Lung microvascular endothelial cell (primary cell): ENCODE results near the gene EXOC3. TPM values are rescaled to one million over a fixed set of nuclear protein-coding genes. Genes with fewer than 3 reads are reported as not detected.
"Not testable (repeated sequence)": the region's sequence is repeated elsewhere in the genome, so short reads cannot be mapped to it uniquely, and the experiment has no call there.

Experiments
- DNase-seq, 2 donors: peaks; one replicate each; pipeline versions ENCODE4 v3.0.0 to v3.0.0-alpha.2; 2010; ENCODE audit warnings: low read depth in 2 of 2
- total RNA-seq: library from RNA; depleted of rRNA; stranded (reverse); fragments of >200 nt; gene quantifications from 2 replicates; pipeline ENCODE4 v1.2.1, GENCODE V29; 2014

Gene EXOC3
- total RNA-seq, 1 donor from 2014 or later: 25.0 TPM

DNA sequence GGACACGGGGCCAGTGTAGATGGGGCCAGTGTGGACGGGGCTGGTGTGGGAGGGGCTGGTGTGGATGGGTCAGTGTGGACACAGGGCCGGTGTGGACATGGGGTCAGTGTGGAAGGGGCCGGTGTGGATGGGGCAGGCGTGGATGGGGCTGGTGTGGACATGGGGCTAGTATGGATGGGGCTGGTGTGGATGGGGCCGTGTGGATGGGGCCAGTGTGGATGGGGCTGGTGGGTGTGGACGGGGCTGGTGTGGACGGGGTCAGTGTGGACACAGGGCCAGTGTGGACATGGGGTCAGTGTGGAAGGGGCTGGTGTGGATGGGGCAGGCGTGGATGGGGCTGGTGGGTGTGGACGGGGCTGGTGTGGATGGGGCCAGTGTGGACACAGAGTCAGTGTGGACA lies 57.5 kb downstream of the EXOC3 start:
- DNase-seq: no peak

- DNase-seq: peak in 1 of 2 donors; percentile 37
Observed at GRCh38 chr5:501105-501830, 58.3 kb downstream of the EXOC3 start.

GRCh38 chr5:501831-502184 lies 58.8 kb downstream of the EXOC3 start:
- peak; percentile 14 to 73 for DNase-seq

GRCh38 chr5:502325-503079 lies 59.5 kb downstream of the EXOC3 start:
- peak in 1 of 2 donors; percentile 29 for DNase-seq

- DNase-seq: no peak
Observed at GRCh38 chr5:504326-505154, 61.6 kb downstream of the EXOC3 start.

- DNase-seq: no peak
Observed at GRCh38 chr5:505951-506525, 63.1 kb downstream of the EXOC3 start.

- not testable (repeated sequence) for DNase-seq
Observed at GRCh38 chr5:507986-508575, 65.1 kb downstream of the EXOC3 start.

- DNase-seq: no peak
Observed at GRCh38 chr5:509611-510185, 66.7 kb downstream of the EXOC3 start.

DNA sequence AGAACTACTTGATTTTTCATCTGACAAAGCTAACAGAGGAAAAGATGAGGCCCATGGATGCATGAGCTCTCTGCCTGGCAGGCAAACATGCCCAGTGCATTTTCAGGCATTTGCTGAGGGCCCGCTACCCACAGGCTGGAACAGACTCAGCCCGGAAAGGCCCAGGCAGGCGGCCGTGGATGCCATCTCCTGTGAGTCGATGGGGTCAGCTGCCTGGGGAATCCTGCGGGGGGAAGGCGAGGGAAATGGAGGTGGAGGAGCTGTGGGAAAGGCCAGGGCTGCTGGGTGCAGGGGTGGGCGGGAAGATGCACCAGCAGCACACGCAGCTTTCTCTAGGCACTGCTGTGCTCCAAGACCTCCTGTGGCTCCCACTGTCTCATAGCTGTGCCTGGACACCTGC lies 67.5 kb downstream of the EXOC3 start:
- DNase-seq: no peak

- no peak for DNase-seq
Observed at GRCh38 chr5:511476-511875, 68.5 kb downstream of the EXOC3 start.

DNA sequence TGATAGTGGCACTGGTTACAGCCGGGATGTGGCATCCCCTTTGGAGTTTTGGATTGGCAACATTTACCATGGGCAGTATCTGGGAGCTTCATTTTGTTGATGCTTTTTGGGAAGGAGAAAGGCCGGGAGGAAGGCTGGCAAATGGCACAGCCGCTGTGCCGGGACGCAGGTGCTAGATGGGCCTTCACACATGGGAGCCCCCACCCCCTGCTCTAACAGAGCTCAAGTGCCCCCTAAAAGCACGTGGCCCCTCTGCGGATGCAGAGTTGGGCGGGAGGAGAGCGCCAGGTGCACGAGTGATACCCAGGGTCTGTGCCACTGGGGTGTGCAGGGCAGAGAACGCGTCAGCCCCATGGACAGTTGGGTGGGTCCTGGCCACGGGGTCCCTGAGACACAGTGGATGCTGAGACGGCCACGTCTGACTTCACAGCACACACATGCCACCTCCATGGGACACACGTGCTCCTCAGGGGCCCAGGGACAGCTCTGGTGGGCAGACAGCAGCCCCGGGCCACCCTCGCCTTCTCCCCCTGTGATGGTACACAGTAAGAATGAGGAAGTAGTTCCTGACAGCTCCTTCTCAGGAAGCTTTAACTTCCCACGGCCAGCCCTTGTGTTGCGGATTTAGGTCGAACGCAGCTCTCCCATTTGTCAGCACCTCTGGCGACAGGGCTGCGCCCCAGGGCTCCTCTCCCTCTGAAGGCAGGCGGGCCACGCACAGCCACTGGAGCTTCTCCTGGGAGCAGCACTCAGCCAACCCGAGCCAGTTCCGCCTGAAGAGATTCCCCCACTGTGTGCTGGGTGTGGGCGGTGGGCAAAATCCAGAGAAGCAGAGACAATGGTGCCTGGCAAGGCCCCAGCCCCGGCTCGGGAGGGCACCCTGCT lies 70.5 kb downstream of the EXOC3 start:
- no peak for DNase-seq

DNA sequence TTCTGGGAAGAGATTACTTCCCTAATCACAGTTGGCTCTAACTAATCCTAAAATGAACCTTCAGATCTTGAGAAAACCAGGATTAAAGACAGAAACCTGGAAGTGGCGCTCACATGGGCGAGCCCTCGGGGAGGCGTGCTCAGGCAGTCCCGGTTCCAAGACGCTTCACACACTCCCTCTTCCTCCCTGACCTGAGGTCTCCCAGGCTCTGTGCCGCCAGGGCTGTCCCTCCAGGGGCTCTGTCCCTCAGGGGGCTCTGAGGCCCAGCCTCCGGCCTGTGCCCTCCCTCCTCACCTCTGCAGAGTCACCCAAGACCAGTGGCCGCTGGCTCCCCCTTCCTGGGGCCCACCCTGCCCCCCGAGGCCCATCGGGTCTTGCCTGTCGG lies 71.1 kb downstream of the EXOC3 start:
- DNase-seq: no peak

DNA sequence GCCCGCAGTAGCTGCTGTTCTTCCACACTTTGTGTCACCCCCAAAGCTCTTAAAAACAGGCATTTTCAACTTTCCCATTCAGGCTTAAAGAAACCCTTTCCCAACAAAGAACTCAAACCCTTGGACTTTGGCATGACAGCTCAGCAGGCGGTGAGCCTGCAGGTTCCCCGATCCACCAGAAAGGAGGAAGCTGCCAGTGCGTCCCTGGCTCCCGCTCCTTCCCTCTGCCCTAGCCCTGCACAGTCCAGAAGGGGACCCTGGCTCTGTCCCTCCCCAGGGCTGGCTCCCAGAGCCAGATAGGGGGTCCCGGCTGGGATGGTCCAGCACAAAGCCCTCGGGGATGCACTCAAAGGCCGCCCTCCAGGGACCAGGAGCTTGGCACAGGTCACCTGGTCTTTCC lies 71.7 kb downstream of the EXOC3 start:
- DNase-seq: no peak

DNA sequence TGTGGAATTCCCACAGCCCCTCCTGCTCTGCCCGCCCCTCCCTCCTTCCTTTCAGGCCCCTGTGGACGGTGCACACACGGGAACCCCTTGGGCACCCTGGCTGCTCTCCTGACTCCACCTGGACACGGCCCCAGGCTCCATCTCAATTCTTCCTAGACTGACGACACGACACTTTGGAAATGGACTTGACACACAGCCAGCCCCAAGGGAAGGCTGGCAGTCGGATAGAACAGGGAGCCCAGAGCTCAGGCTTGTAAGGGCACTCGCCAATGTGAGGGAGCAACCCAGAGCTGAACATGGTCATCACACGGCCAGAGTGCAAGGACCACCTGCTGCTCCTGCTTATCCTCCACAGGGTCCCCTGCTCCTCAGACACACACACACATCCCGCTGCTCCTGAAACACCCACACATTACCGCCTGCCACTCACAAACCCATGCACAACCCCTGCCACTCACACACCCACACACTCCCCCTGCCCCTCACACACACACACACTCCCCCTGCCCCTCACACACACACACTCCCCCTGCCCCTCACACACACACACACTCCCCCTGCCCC lies 72.4 kb downstream of the EXOC3 start:
- no peak for DNase-seq

GRCh38 chr5:516338-516925 lies 73.5 kb downstream of the EXOC3 start:
- DNase-seq: no peak
